Smooth muscle cell (in vitro differentiated cells): ENCODE results near the gene SH3GL1. TPM values are rescaled to one million over a fixed set of nuclear protein-coding genes. Genes with fewer than 3 reads are reported as not detected.

Experiments used
- DNase-seq: peaks from one replicate; lab custom pipeline; 2025; ENCODE audit not compliant: unreplicated experiment; lab: John Stamatoyannopoulos, UW
- H2AFZ ChIP-seq: fragments of 200-600 bp; sonication (generic); 2 replicates; pipeline ENCODE4 v1.6.0; 2016; ENCODE audit warnings: antibody characterized with exemption, low read depth, mild to moderate bottlenecking
- H3F3A ChIP-seq: fragments of 200-600 bp; sonication (generic); 2 replicates; pipeline ENCODE4 v1.6.0; 2017; ENCODE audit warnings: antibody characterized with exemption, low read depth
- H3K27ac ChIP-seq: fragments of 200-600 bp; sonication (generic); 2 replicates; pipeline ENCODE4 v1.5.1; 2016; ENCODE audit warnings: low read depth, mild to moderate bottlenecking
- H3K27me3 ChIP-seq: fragments of 200-600 bp; sonication (generic); 2 replicates; pipeline ENCODE4 v1.6.1; 2016; ENCODE audit warnings: low read depth, mild to moderate bottlenecking
- H3K36me3 ChIP-seq: fragments of 200-600 bp; sonication (generic); 2 replicates; pipeline ENCODE4 v1.5.1; 2016; ENCODE audit warnings: low read depth
- H3K4me1 ChIP-seq: fragments of 200-600 bp; sonication (generic); 2 replicates; pipeline ENCODE4 v1.5.1; 2016; ENCODE audit warnings: low read depth
- H3K4me2 ChIP-seq: fragments of 200-600 bp; sonication (generic); 2 replicates; pipeline ENCODE4 v1.6.0; 2016; ENCODE audit warnings: mild to moderate bottlenecking
- H3K4me3 ChIP-seq: fragments of 200-600 bp; sonication (generic); 2 replicates; pipeline ENCODE4 v1.5.1; 2016; ENCODE audit warnings: mild to moderate bottlenecking
- H3K79me2 ChIP-seq: fragments of 200-600 bp; sonication (generic); 2 replicates; pipeline ENCODE4 v1.6.0; 2016; ENCODE audit warnings: low read depth, mild to moderate bottlenecking
- H3K9ac ChIP-seq: fragments of 200-600 bp; sonication (generic); 2 replicates; pipeline ENCODE4 v1.6.0; 2016; ENCODE audit warnings: low read depth
- H3K9me3 ChIP-seq: fragments of 200-600 bp; sonication (generic); replicated peaks from 2 replicates; pipeline ENCODE4 v1.5.1; 2016; ENCODE audit warnings: low read depth
- H4K20me1 ChIP-seq: fragments of 200-600 bp; sonication (generic); 2 replicates; pipeline ENCODE4 v1.6.0; 2016; ENCODE audit warnings: low read depth
- CTCF ChIP-seq: fragments of 200-600 bp; sonication (generic); IDR thresholded peaks from 2 replicates; pipeline ENCODE4 v1.5.1; 2017; ENCODE audit warnings: borderline replicate concordance, mild to moderate bottlenecking, antibody characterized with exemption; ENCODE audit not compliant: insufficient read depth, poor library complexity, severe bottlenecking
- WGBS: methylation state at CpG from one replicate; pipeline ENCODE4 v1.1.7; 2016; ENCODE audit warnings: low lambda C conversion rate; 5-methylcytosine and 5-hydroxymethylcytosine counted together
- polyA plus RNA-seq: library from polyadenylated mRNA; unstranded; fragments of >200 nt; fragmentation: Nextera tagmentation; extraction: Ambion mirVana; gene quantifications from 2 replicates; pipeline ENCODE4 v1.2.1, GENCODE V29; 2016
- total RNA-seq: library from RNA; depleted of rRNA; stranded (reverse); fragments of >200 nt; gene quantifications from 2 replicates; pipeline ENCODE4 v1.2.3, GENCODE V29; 2014

The SH3GL1 gene
- total and polyA plus RNA-seq, 2 experiments from 2014 or later = 52.9 to 120 TPM

- Histone ChIP-seq H3K4me1 (no peaks in the 10 kb centered on the region), H3K27me3 (no peaks in the 10 kb centered on the region), H3K4me3 (no peak overlapping the region), H4K20me1 (no peaks in the 10 kb centered on the region), H3K79me2 (no peaks in the 10 kb centered on the region), H3F3A (no peaks in the 10 kb centered on the region), H3K4me2 (no peak overlapping the region), H3K9me3 (no peaks in the 10 kb centered on the region), H3K36me3 (no peaks in the 10 kb centered on the region), H2AFZ (no peak overlapping the region), H3K9ac (no peak overlapping the region), H3K27ac (no peak overlapping the region)
- WGBS = 97% methylated on average over 2 of the region's 2 CpGs
- TF ChIP-seq CTCF = no peak
- DNase-seq = no peak
These were observed 81.2 kb downstream of the SH3GL1 start for GRCh38 chr19:4319067-4319718.

GRCh38 chr19:4318460-4318859 lies 81.9 kb downstream of the SH3GL1 start:
- Histone ChIP-seq H3K79me2 (no peaks in the 10 kb centered on the region), H3K4me3 (no peak overlapping the region), H3K36me3 (no peaks in the 10 kb centered on the region), H2AFZ (no peak overlapping the region), H3K4me1 (no peaks in the 10 kb centered on the region), H3K9me3 (no peaks in the 10 kb centered on the region), H3K27me3 (no peaks in the 10 kb centered on the region), H3K4me2 (no peak overlapping the region), H3K9ac (no peak overlapping the region), H4K20me1 (no peaks in the 10 kb centered on the region), H3K27ac (no peak overlapping the region), H3F3A (no peaks in the 10 kb centered on the region)
- DNase-seq = no peak
- no peak for TF ChIP-seq CTCF
- 96% methylated on average over 7 of the region's 7 CpGs for WGBS

GRCh38 chr19:4316956-4317355 lies 83.4 kb downstream of the SH3GL1 start:
- Histone ChIP-seq H3K9ac (no peak overlapping the region), H3K36me3 (no peaks in the 10 kb centered on the region), H3K27me3 (no peaks in the 10 kb centered on the region), H3K9me3 (no peaks in the 10 kb centered on the region), H3F3A (no peaks in the 10 kb centered on the region), H3K4me2 (no peak overlapping the region), H3K27ac (no peak overlapping the region), H3K79me2 (no peaks in the 10 kb centered on the region), H4K20me1 (no peaks in the 10 kb centered on the region), H3K4me1 (no peaks in the 10 kb centered on the region), H2AFZ (no peak overlapping the region), H3K4me3 (no peak overlapping the region)
- TF ChIP-seq CTCF = no peak
- WGBS = 97% methylated on average over 9 of the region's 9 CpGs
- DNase-seq = no peak

- Histone ChIP-seq H3K79me2 (no peaks in the 10 kb centered on the region), H3F3A (no peaks in the 10 kb centered on the region), H4K20me1 (no peaks in the 10 kb centered on the region), H3K36me3 (no peaks in the 10 kb centered on the region), H3K4me2 (no peak overlapping the region), H3K27ac (no peak overlapping the region), H3K27me3 (no peaks in the 10 kb centered on the region), H3K9me3 (no peaks in the 10 kb centered on the region), H3K4me1 (no peaks in the 10 kb centered on the region), H3K4me3 (no peak overlapping the region), H2AFZ (no peak overlapping the region), H3K9ac (no peak overlapping the region)
- 87% methylated on average over 12 of the region's 12 CpGs for WGBS
- TF ChIP-seq CTCF = no peak
- no peak for DNase-seq
These were observed 86.4 kb downstream of the SH3GL1 start for GRCh38 chr19:4313847-4314490.
